OCI-LY3 (cell line): ENCODE data around the gene ABHD17B.

Experiments
- EZH2phosphoT487 ChIP-seq: fragments of 200-600 bp; shearing (Covaris generic); IDR thresholded peaks from 2 replicates; pipeline ENCODE4 v1.6.1; 2018; ENCODE audit warnings: antibody characterized with exemption, mixed run types, low read depth
- TF ChIP-seq, protein P1 (sequence below): fragments of 200-600, 300-600 bp; sonication (generic); IDR thresholded peaks from 2 replicates; pipeline ENCODE4 v1.5.1; 2014; ENCODE audit warnings: antibody characterized with exemption, low read length, low read depth

DNA sequence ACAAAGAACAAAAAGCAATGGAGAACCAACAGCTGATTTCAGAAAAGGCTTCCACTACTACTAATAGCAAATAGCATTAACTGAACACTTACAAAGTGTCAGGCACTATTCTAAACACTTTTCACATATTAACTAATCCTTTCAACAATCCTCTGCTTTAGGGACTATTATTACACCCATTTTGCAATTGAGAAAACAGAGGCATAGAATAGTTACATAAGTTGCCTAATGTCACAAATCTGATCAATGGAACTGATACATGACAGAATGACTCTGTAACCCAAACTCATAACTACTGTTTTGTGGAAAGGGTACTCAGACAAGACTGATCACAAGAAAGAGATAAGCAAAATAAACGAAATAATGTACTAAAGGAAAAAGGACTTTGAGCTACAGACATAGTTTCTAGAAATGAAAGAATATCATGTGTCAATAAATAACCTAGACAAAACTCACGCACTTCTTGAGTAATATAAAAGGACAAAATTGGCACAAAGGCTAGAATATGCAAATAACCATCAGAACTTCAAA lies 31.3 kb downstream of the ABHD17B start:
- TF ChIP-seq, protein P1, sequence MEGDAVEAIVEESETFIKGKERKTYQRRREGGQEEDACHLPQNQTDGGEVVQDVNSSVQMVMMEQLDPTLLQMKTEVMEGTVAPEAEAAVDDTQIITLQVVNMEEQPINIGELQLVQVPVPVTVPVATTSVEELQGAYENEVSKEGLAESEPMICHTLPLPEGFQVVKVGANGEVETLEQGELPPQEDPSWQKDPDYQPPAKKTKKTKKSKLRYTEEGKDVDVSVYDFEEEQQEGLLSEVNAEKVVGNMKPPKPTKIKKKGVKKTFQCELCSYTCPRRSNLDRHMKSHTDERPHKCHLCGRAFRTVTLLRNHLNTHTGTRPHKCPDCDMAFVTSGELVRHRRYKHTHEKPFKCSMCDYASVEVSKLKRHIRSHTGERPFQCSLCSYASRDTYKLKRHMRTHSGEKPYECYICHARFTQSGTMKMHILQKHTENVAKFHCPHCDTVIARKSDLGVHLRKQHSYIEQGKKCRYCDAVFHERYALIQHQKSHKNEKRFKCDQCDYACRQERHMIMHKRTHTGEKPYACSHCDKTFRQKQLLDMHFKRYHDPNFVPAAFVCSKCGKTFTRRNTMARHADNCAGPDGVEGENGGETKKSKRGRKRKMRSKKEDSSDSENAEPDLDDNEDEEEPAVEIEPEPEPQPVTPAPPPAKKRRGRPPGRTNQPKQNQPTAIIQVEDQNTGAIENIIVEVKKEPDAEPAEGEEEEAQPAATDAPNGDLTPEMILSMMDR = no peak
- TF ChIP-seq EZH2phosphoT487 = no peak
